Measurements from ENCODE around the gene NBEA. TPM values are rescaled to one million over a fixed set of nuclear protein-coding genes. Genes with fewer than 3 reads are reported as not detected.
"Not testable (repeated sequence)": the region's sequence is repeated elsewhere in the genome, so short reads cannot be mapped to it uniquely, and the experiment has no call there.

NBEA gene
- total RNA-seq, 1 experiment from 2014 or later, result 3.3 TPM

- CTCF ChIA-PET, result no interaction called here
- BruUV-seq (replicated peaks), result no TSS peak
- H3K4me3 ChIP-seq (ENCODE audit: low read depth in 2 of 2, low read length in 2 of 2), result no peak overlapping the region
- DNase-seq (ENCODE audit: low read depth, low spot score) (no peak), ATAC-seq (no peak)
- in situ Hi-C loops (cut with HindIII; ENCODE audit: low pct_unique_long_range_greater_than_20kb, low sequenced_read_pairs), result no loop called here
- H3K4me1 ChIP-seq (ENCODE audit: control insufficient read depth, insufficient read depth, low read length), result no peaks in the 10 kb centered on the region
- H3K27me3 ChIP-seq (ENCODE audit: control insufficient read depth, insufficient read depth, low read length), result no peaks in the 10 kb centered on the region
- H3K9me3 ChIP-seq (ENCODE audit: control insufficient read depth, insufficient read depth, low read depth, low read length), result no peaks in the 10 kb centered on the region
- intact Hi-C loops (cut with micrococcal nuclease; ENCODE audit: unreplicated experiment), result no loop called here
- H3K36me3 ChIP-seq (ENCODE audit: control insufficient read depth, insufficient read depth, low read length), result no peaks in the 10 kb centered on the region; the same call in 1 of the 2 replicates
- POLR2A ChIA-PET, result no interaction called here
- H3K27ac ChIP-seq (ENCODE audit: low read length), result no peak overlapping the region
- TF ChIP-seq SIN3A (IDR thresholded peaks at IDR 0.05; ENCODE audit: borderline replicate concordance, insufficient read depth, low read depth, low read length) (no peak), POLR2AphosphoS5 (IDR thresholded peaks at IDR 0.05; ENCODE audit: low read depth, low read length) (no peak), TCF7L2 (IDR thresholded peaks at IDR 0.05; ENCODE audit: low read depth, low read length) (no peak)
- TF ChIP-seq, protein P1, sequence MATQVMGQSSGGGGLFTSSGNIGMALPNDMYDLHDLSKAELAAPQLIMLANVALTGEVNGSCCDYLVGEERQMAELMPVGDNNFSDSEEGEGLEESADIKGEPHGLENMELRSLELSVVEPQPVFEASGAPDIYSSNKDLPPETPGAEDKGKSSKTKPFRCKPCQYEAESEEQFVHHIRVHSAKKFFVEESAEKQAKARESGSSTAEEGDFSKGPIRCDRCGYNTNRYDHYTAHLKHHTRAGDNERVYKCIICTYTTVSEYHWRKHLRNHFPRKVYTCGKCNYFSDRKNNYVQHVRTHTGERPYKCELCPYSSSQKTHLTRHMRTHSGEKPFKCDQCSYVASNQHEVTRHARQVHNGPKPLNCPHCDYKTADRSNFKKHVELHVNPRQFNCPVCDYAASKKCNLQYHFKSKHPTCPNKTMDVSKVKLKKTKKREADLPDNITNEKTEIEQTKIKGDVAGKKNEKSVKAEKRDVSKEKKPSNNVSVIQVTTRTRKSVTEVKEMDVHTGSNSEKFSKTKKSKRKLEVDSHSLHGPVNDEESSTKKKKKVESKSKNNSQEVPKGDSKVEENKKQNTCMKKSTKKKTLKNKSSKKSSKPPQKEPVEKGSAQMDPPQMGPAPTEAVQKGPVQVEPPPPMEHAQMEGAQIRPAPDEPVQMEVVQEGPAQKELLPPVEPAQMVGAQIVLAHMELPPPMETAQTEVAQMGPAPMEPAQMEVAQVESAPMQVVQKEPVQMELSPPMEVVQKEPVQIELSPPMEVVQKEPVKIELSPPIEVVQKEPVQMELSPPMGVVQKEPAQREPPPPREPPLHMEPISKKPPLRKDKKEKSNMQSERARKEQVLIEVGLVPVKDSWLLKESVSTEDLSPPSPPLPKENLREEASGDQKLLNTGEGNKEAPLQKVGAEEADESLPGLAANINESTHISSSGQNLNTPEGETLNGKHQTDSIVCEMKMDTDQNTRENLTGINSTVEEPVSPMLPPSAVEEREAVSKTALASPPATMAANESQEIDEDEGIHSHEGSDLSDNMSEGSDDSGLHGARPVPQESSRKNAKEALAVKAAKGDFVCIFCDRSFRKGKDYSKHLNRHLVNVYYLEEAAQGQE (IDR thresholded peaks at IDR 0.05; ENCODE audit: insufficient read depth in 1 of 2, low read depth in 2 of 2, low read length in 1 of 2), result no peak
- TF ChIP-seq, protein P2, sequence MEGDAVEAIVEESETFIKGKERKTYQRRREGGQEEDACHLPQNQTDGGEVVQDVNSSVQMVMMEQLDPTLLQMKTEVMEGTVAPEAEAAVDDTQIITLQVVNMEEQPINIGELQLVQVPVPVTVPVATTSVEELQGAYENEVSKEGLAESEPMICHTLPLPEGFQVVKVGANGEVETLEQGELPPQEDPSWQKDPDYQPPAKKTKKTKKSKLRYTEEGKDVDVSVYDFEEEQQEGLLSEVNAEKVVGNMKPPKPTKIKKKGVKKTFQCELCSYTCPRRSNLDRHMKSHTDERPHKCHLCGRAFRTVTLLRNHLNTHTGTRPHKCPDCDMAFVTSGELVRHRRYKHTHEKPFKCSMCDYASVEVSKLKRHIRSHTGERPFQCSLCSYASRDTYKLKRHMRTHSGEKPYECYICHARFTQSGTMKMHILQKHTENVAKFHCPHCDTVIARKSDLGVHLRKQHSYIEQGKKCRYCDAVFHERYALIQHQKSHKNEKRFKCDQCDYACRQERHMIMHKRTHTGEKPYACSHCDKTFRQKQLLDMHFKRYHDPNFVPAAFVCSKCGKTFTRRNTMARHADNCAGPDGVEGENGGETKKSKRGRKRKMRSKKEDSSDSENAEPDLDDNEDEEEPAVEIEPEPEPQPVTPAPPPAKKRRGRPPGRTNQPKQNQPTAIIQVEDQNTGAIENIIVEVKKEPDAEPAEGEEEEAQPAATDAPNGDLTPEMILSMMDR (IDR thresholded peaks at IDR 0.05), result no peak
Observed at GRCh38 chr13:35093356-35093755, 151.3 kb downstream of the NBEA start.

- POLR2A ChIA-PET; H3K9me3 ChIP-seq (ENCODE audit: control insufficient read depth, insufficient read depth, low read depth, low read length); H3K36me3 ChIP-seq (ENCODE audit: control insufficient read depth, insufficient read depth, low read length); ATAC-seq; intact Hi-C loops (cut with micrococcal nuclease; ENCODE audit: unreplicated experiment); DNase-seq (ENCODE audit: low read depth, low spot score); in situ Hi-C loops (cut with HindIII; ENCODE audit: low pct_unique_long_range_greater_than_20kb, low sequenced_read_pairs); CTCF ChIA-PET; H3K27me3 ChIP-seq (ENCODE audit: control insufficient read depth, insufficient read depth, low read length); H3K4me3 ChIP-seq (ENCODE audit: low read depth in 2 of 2, low read length in 2 of 2); H3K27ac ChIP-seq (ENCODE audit: low read length); H3K4me1 ChIP-seq (ENCODE audit: control insufficient read depth, insufficient read depth, low read length); BruUV-seq (replicated peaks): not testable (repeated sequence)
Observed at GRCh38 chr13:35106771-35107170, 164.7 kb downstream of the NBEA start.

- Histone ChIP-seq H3K27me3 (ENCODE audit: control insufficient read depth, insufficient read depth, low read length) (no peaks in the 10 kb centered on the region), H3K9me3 (ENCODE audit: control insufficient read depth, insufficient read depth, low read depth, low read length) (no peaks in the 10 kb centered on the region), H3K27ac (ENCODE audit: low read length) (no peak overlapping the region), H3K4me3 (ENCODE audit: low read depth in 2 of 2, low read length in 2 of 2) (no peak overlapping the region), H3K36me3 (ENCODE audit: control insufficient read depth, insufficient read depth, low read length) (no peaks in the 10 kb centered on the region), H3K4me1 (ENCODE audit: control insufficient read depth, insufficient read depth, low read length) (no peaks in the 10 kb centered on the region)
- DNase-seq (ENCODE audit: low read depth, low spot score), result no peak
- no TSS peak for BruUV-seq (replicated peaks)
- TF ChIP-seq TCF7L2 (IDR thresholded peaks at IDR 0.05; ENCODE audit: low read depth, low read length) (no peak), SIN3A (IDR thresholded peaks at IDR 0.05; ENCODE audit: borderline replicate concordance, insufficient read depth, low read depth, low read length) (no peak), POLR2AphosphoS5 (IDR thresholded peaks at IDR 0.05; ENCODE audit: low read depth, low read length) (no peak)
- TF ChIP-seq, protein P2 (IDR thresholded peaks at IDR 0.05), result no peak
- TF ChIP-seq, protein P1 (IDR thresholded peaks at IDR 0.05; ENCODE audit: insufficient read depth in 1 of 2, low read depth in 2 of 2, low read length in 1 of 2), result no peak
- ATAC-seq, result no peak
- intact Hi-C loops (cut with micrococcal nuclease; ENCODE audit: unreplicated experiment) (no loop called here), in situ Hi-C loops (cut with HindIII; ENCODE audit: low pct_unique_long_range_greater_than_20kb, low sequenced_read_pairs) (no loop called here)
- ChIA-PET CTCF (no interaction called here), POLR2A (no interaction called here)
Observed at GRCh38 chr13:35107535-35107934, 165.5 kb downstream of the NBEA start.

GRCh38 chr13:35113612-35114011 lies 171.5 kb downstream of the NBEA start:
- CTCF ChIA-PET; in situ Hi-C loops (cut with HindIII; ENCODE audit: low pct_unique_long_range_greater_than_20kb, low sequenced_read_pairs); intact Hi-C loops (cut with micrococcal nuclease; ENCODE audit: unreplicated experiment); H3K27ac ChIP-seq (ENCODE audit: low read length); H3K4me1 ChIP-seq (ENCODE audit: control insufficient read depth, insufficient read depth, low read length); DNase-seq (ENCODE audit: low read depth, low spot score); H3K36me3 ChIP-seq (ENCODE audit: control insufficient read depth, insufficient read depth, low read length); H3K9me3 ChIP-seq (ENCODE audit: control insufficient read depth, insufficient read depth, low read depth, low read length); POLR2A ChIA-PET; H3K27me3 ChIP-seq (ENCODE audit: control insufficient read depth, insufficient read depth, low read length); H3K4me3 ChIP-seq (ENCODE audit: low read depth in 2 of 2, low read length in 2 of 2); BruUV-seq (replicated peaks); ATAC-seq: not testable (repeated sequence)
